Naive thymus-derived CD4-positive, alpha-beta T cell (primary cell): Measurements from ENCODE around the gene AP2A2. TPM values are rescaled to one million over a fixed set of nuclear protein-coding genes. Genes with fewer than 3 reads are reported as not detected.

Source experiments
- ATAC-seq: fragments of 150-1000 bp; cut with Tn5 transposase; 2 replicates; pipeline ENCODE4 v1.10.0; 2021; ENCODE audit warnings: mild to moderate bottlenecking, moderate library complexity
- CTCF ChIA-PET: fragments of 350-600 bp; sonication (Branson Sonifier 250); formaldehyde crosslinking; loops from one replicate; lab custom pipeline; 2021; ENCODE audit warnings: antibody characterized with exemption; lab: Charles Lee
- POLR2A ChIA-PET: fragments of 350-600 bp; sonication (Branson Sonifier 250); formaldehyde crosslinking; loops from one replicate; lab custom pipeline; 2021; ENCODE audit warnings: antibody characterized with exemption, inconsistent platforms; lab: Charles Lee
- DNase-seq, 9 donors: peaks; one replicate each; pipeline versions ENCODE4 v3.0.0 to v3.0.0-alpha.2; 2020 to 2022; ENCODE audit warnings: mixed read lengths in 1 of 9
- H3K27ac ChIP-seq: one replicate; pipeline ENCODE4 v1.7.0; 2013; ENCODE audit warnings: mild to moderate bottlenecking, low read depth, low read length, moderate library complexity
- H3K27me3 ChIP-seq, 2 donors: one replicate each; pipeline ENCODE4 v1.7.0; 2013; ENCODE audit warnings: low read length in 2 of 2, mild to moderate bottlenecking in 2 of 2, moderate library complexity in 2 of 2; ENCODE audit not compliant: control insufficient read depth in 2 of 2, insufficient read depth in 2 of 2
- H3K36me3 ChIP-seq, 3 experiments: 1 replicate in 2 of 3; 2 replicates in 1 of 3; pipeline ENCODE4 v1.7.0; 2013; ENCODE audit warnings: low read length in 3 of 3, mild to moderate bottlenecking in 3 of 3, moderate library complexity in 1 of 3; ENCODE audit not compliant: insufficient read depth in 3 of 3, control insufficient read depth in 2 of 3
- H3K4me1 ChIP-seq, 2 donors: one replicate each; pipeline ENCODE4 v1.7.0; 2013; ENCODE audit warnings: low read length in 2 of 2, mild to moderate bottlenecking in 2 of 2, moderate library complexity in 1 of 2; ENCODE audit not compliant: control insufficient read depth in 2 of 2, insufficient read depth in 2 of 2
- H3K4me3 ChIP-seq: 2 replicates; pipeline ENCODE4 v1.7.0; 2013; ENCODE audit warnings: mild to moderate bottlenecking, low read length
- H3K9me3 ChIP-seq, 3 experiments: 1 replicate in 2 of 3; 2 replicates in 1 of 3; pipeline ENCODE4 v1.7.0; 2013; ENCODE audit warnings: low read length in 3 of 3; ENCODE audit not compliant: control insufficient read depth in 2 of 3
- H3K27ac Mint-ChIP-seq, 9 donors: one replicate each; pipeline ENCODE4 v1.8.0; 2020 to 2022; ENCODE audit warnings: mixed read lengths in 9 of 9, mild to moderate bottlenecking in 8 of 9, moderate library complexity in 5 of 9, inconsistent platforms in 2 of 9
- H3K27me3 Mint-ChIP-seq, 5 donors: one replicate each; pipeline ENCODE4 v1.8.0; 2021 to 2022; ENCODE audit warnings: mixed read lengths in 5 of 5, mild to moderate bottlenecking in 1 of 5
- H3K36me3 Mint-ChIP-seq, 5 donors: one replicate each; pipeline ENCODE4 v1.8.0; 2020 to 2022; ENCODE audit warnings: mixed read lengths in 5 of 5, mild to moderate bottlenecking in 3 of 5, inconsistent platforms in 1 of 5
- H3K4me1 Mint-ChIP-seq, 7 donors: one replicate each; pipeline ENCODE4 v1.8.0; 2020 to 2022; ENCODE audit warnings: mixed read lengths in 7 of 7, mild to moderate bottlenecking in 3 of 7, inconsistent platforms in 1 of 7
- H3K4me3 Mint-ChIP-seq, 10 donors: one replicate each; pipeline ENCODE4 v1.8.0; 2020 to 2022; ENCODE audit warnings: mild to moderate bottlenecking in 10 of 10, mixed read lengths in 10 of 10, moderate library complexity in 6 of 10, inconsistent platforms in 2 of 10
- H3K9me3 Mint-ChIP-seq, 11 donors: one replicate each; pipeline ENCODE4 v1.8.0; 2020 to 2022; ENCODE audit warnings: mixed read lengths in 11 of 11, mild to moderate bottlenecking in 4 of 11, inconsistent platforms in 1 of 11, moderate library complexity in 1 of 11
- intact Hi-C, 2 donors: fragments of 100-400 bp; cut with micrococcal nuclease; formaldehyde crosslinking; loops; one replicate each; pipeline ENCODE4 v1.15.1; 2023
- polyA plus RNA-seq, 2 donors: library from polyadenylated mRNA; unstranded; fragments of 300-500 nt; fragmentation: Illumina TruSeq; gene quantifications; one replicate each; pipeline ENCODE4 v1.2.3, GENCODE V29; 2021
- total RNA-seq, 6 experiments: library from RNA in 5 of 6; stranded (reverse) in 5 of 6; gene quantifications; 1 replicate in 5 of 6; 2 replicates in 1 of 6; pipeline ENCODE4 v1.2.3 and lab custom pipeline; 2021 to 2026

The AP2A2 gene
- total and polyA plus RNA-seq, 7 experiments from 2014 or later: 8.7 to 93.3 (median 79.3) TPM

GRCh38 chr11:926341-926916 is 759 bp downstream of the AP2A2 start:
- ChIA-PET CTCF (no interaction called here), POLR2A (interaction anchor here (2.3 kb wide), 1 partner anchor 15 kb away, joined by 6 read pairs; no protein-coding TSS in a partner anchor)
- peak overlapping the region; percentile 74 for H3K27ac ChIP-seq
- Mint-ChIP-seq H3K4me3 (peak overlapping the region; percentile 77 to 91 (median 86)), H3K4me1 (peaks cover 31 to 51% (median 35%) of the 10 kb centered on the region in 7 donors), H3K36me3 (peaks cover 0 to 6% (median 4%) of the 10 kb centered on the region in 5 donors), H3K27me3 (no peaks in the 10 kb centered on the region), H3K27ac (peak overlapping the region; percentile 20 to 97 (median 89)), H3K9me3 (no peaks in the 10 kb centered on the region)
- ATAC-seq: no peak
- H3K4me1 ChIP-seq: peaks cover 16 to 30% of the 10 kb centered on the region in 2 donors
- H3K36me3 ChIP-seq: peaks cover 0 to 6% (median 0%) of the 10 kb centered on the region in 3 experiments
- no peaks in the 10 kb centered on the region for H3K9me3 ChIP-seq
- peak in 1 of 9 donors; percentile 40 for DNase-seq
- intact Hi-C loops: loop anchor here (5.0 kb wide), 3 partner anchors 46 to 179 kb away; partner anchors contain the start of genes SLC25A22 (in 1 of the 2) and TALDO1 (in 1 of the 2)
- H3K4me3 ChIP-seq: peak overlapping the region; percentile 67
- no peaks in the 10 kb centered on the region for H3K27me3 ChIP-seq

- peak overlapping the region; percentile 33 to 97 (median 89) for H3K27ac Mint-ChIP-seq
- H3K36me3 ChIP-seq: peaks cover 0 to 6% (median 0%) of the 10 kb centered on the region in 3 experiments
- peak in 7 of 9 donors; percentile 49 to 68 (median 64) for DNase-seq
- H3K36me3 Mint-ChIP-seq: peaks cover 0 to 11% (median 4%) of the 10 kb centered on the region in 5 donors
- POLR2A ChIA-PET: interaction anchor here (0.6 to 2.3 kb wide), 3 partner anchors 9 to 21 kb away, joined by 3 to 6 read pairs (median 5); no protein-coding TSS in a partner anchor
- peaks cover 16 to 30% of the 10 kb centered on the region in 2 donors for H3K4me1 ChIP-seq
- no peaks in the 10 kb centered on the region for H3K27me3 ChIP-seq
- no peaks in the 10 kb centered on the region for H3K9me3 ChIP-seq
- ATAC-seq: peak; percentile 31
- peak overlapping the region; percentile 74 for H3K27ac ChIP-seq
- intact Hi-C loops: loop anchor here (5.0 kb wide), 3 partner anchors 44 to 181 kb away; partner anchors contain the start of genes SLC25A22 (in 1 of the 2) and TALDO1 (in 1 of the 2)
- peaks cover 35 to 62% (median 45%) of the 10 kb centered on the region in 7 donors for H3K4me1 Mint-ChIP-seq
- peak overlapping the region; percentile 77 to 91 (median 86) for H3K4me3 Mint-ChIP-seq
- no peaks in the 10 kb centered on the region for H3K27me3 Mint-ChIP-seq
- CTCF ChIA-PET: interaction anchor here (0.6 kb wide), 1 partner anchor 1582 kb away, joined by 3 read pairs; no protein-coding TSS in a partner anchor
- H3K4me3 ChIP-seq: peak overlapping the region; percentile 67
- no peaks in the 10 kb centered on the region for H3K9me3 Mint-ChIP-seq
Measured at GRCh38 chr11:927871-928270, 2.2 kb downstream of the AP2A2 start.

- no peak for DNase-seq
- Histone ChIP-seq H3K36me3 (peaks cover 0 to 6% (median 0%) of the 10 kb centered on the region in 3 experiments), H3K27ac (no peak overlapping the region), H3K4me3 (no peak overlapping the region), H3K27me3 (no peaks in the 10 kb centered on the region), H3K4me1 (peaks cover 21 to 38% of the 10 kb centered on the region in 2 donors), H3K9me3 (no peaks in the 10 kb centered on the region)
- POLR2A ChIA-PET: interaction anchor here (1.2 to 2.3 kb wide), 2 partner anchors 10 to 17 kb away, joined by 5 to 6 read pairs; no protein-coding TSS in a partner anchor
- H3K27me3 Mint-ChIP-seq: no peaks in the 10 kb centered on the region
- peaks cover 41 to 71% (median 55%) of the 10 kb centered on the region in 7 donors for H3K4me1 Mint-ChIP-seq
- intact Hi-C loops: loop anchor here (5.0 kb wide), 3 partner anchors 44 to 181 kb away; partner anchors contain the start of genes SLC25A22 (in 1 of the 2) and TALDO1 (in 1 of the 2)
- H3K4me3 Mint-ChIP-seq: peak overlapping the region; percentile 8 to 91 (median 86)
- peaks cover 0 to 18% (median 4%) of the 10 kb centered on the region in 5 donors for H3K36me3 Mint-ChIP-seq
- H3K27ac Mint-ChIP-seq: peak overlapping the region in 6 of 9 donors; percentile 86 to 97 (median 92)
- CTCF ChIA-PET: interaction anchor here (0.6 to 0.8 kb wide), 2 partner anchors 10 to 34 kb away, joined by 3 read pairs; no protein-coding TSS in a partner anchor
- no peak for ATAC-seq
- no peaks in the 10 kb centered on the region for H3K9me3 Mint-ChIP-seq
Measured at GRCh38 chr11:928786-929185, 3.1 kb downstream of the AP2A2 start.

- Histone ChIP-seq H3K4me3 (no peak overlapping the region), H3K27ac (no peak overlapping the region), H3K9me3 (no peaks in the 10 kb centered on the region), H3K27me3 (no peaks in the 10 kb centered on the region), H3K36me3 (peaks cover 0 to 6% (median 0%) of the 10 kb centered on the region in 3 experiments), H3K4me1 (peaks cover 21 to 40% of the 10 kb centered on the region in 2 donors)
- H3K9me3 Mint-ChIP-seq: no peaks in the 10 kb centered on the region
- POLR2A ChIA-PET: no interaction called here
- peaks cover 41 to 77% (median 59%) of the 10 kb centered on the region in 7 donors for H3K4me1 Mint-ChIP-seq
- CTCF ChIA-PET: interaction anchor here (0.6 to 0.8 kb wide), 2 partner anchors 33 to 34 kb away, joined by 3 read pairs; no protein-coding TSS in a partner anchor
- H3K4me3 Mint-ChIP-seq: peak overlapping the region in 5 of 10 donors; percentile 9 to 87 (median 77)
- DNase-seq (no peak), ATAC-seq (no peak)
- H3K27ac Mint-ChIP-seq: no peak overlapping the region
- intact Hi-C loops: loop anchor here (5.0 kb wide), 3 partner anchors 43 to 182 kb away; partner anchors contain the start of genes SLC25A22 (in 1 of the 2) and TALDO1 (in 1 of the 2)
- H3K36me3 Mint-ChIP-seq: peaks cover 0 to 18% (median 4%) of the 10 kb centered on the region in 5 donors
- no peaks in the 10 kb centered on the region for H3K27me3 Mint-ChIP-seq
Measured at GRCh38 chr11:929405-929804, 3.7 kb downstream of the AP2A2 start.

GRCh38 chr11:931385-931784 is 5.7 kb downstream of the AP2A2 start:
- Histone ChIP-seq H3K36me3 (peaks cover 0 to 6% (median 0%) of the 10 kb centered on the region in 3 experiments), H3K4me3 (no peak overlapping the region), H3K4me1 (peaks cover 21 to 42% of the 10 kb centered on the region in 2 donors), H3K9me3 (no peaks in the 10 kb centered on the region), H3K27ac (no peak overlapping the region), H3K27me3 (no peaks in the 10 kb centered on the region)
- Mint-ChIP-seq H3K4me1 (peaks cover 39 to 87% (median 62%) of the 10 kb centered on the region in 7 donors), H3K27ac (peak overlapping the region in 4 of 9 donors; percentile 13 to 49 (median 41)), H3K27me3 (no peaks in the 10 kb centered on the region), H3K36me3 (peaks cover 0 to 18% (median 2%) of the 10 kb centered on the region in 5 donors), H3K4me3 (peak overlapping the region in 7 of 10 donors; percentile 3 to 64 (median 36)), H3K9me3 (no peaks in the 10 kb centered on the region)
- DNase-seq (no peak), ATAC-seq (no peak)
- CTCF ChIA-PET: no interaction called here
- POLR2A ChIA-PET: no interaction called here
- intact Hi-C loops: no loop called here

- intact Hi-C loops: no loop called here
- no peak for DNase-seq
- Histone ChIP-seq H3K27ac (no peak overlapping the region), H3K9me3 (no peaks in the 10 kb centered on the region), H3K27me3 (no peaks in the 10 kb centered on the region), H3K36me3 (peaks cover 0 to 6% (median 0%) of the 10 kb centered on the region in 3 experiments), H3K4me3 (no peak overlapping the region), H3K4me1 (peaks cover 11 to 39% of the 10 kb centered on the region in 2 donors)
- Mint-ChIP-seq H3K4me3 (peak overlapping the region in 5 of 10 donors; percentile 20 to 65 (median 52)), H3K4me1 (peaks cover 32 to 87% (median 63%) of the 10 kb centered on the region in 7 donors), H3K27ac (peak overlapping the region in 4 of 9 donors; percentile 14 to 78 (median 63)), H3K36me3 (peaks cover 0 to 18% (median 2%) of the 10 kb centered on the region in 5 donors), H3K27me3 (no peaks in the 10 kb centered on the region), H3K9me3 (no peaks in the 10 kb centered on the region)
- CTCF ChIA-PET: no interaction called here
- no peak for ATAC-seq
- POLR2A ChIA-PET: no interaction called here
Measured at GRCh38 chr11:932435-932834, 6.8 kb downstream of the AP2A2 start.
